NCI-H82 treated with DMSO at 0.1 percent for 48 hours (cell line): ENCODE data around the gene KIAA1328.
A peak's percentile ranks its signal among the peaks of the same experiment; 100 is the strongest.
"Not testable (repeated sequence)": the region's sequence is repeated elsewhere in the genome, so short reads cannot be mapped to it uniquely, and the experiment has no call there.

Experiments
- DNase-seq: peaks from one replicate; lab custom pipeline; 2025; ENCODE audit not compliant: unreplicated experiment; lab: John Stamatoyannopoulos, UW

KIAA1328 gene

GRCh38 chr18:37124516-37124915 is 295.6 kb downstream of the KIAA1328 start:
- DNase-seq = no peak

- DNase-seq = no peak
Observed at GRCh38 chr18:37135177-37135576, 306.2 kb downstream of the KIAA1328 start.

GRCh38 chr18:37138456-37138855 is 309.5 kb downstream of the KIAA1328 start:
- DNase-seq = no peak

- no peak for DNase-seq
Observed at GRCh38 chr18:37139876-37140275, 310.9 kb downstream of the KIAA1328 start.

- no peak for DNase-seq
Observed at GRCh38 chr18:37144921-37145320, 316.0 kb downstream of the KIAA1328 start.

- no peak for DNase-seq
Observed at GRCh38 chr18:37156330-37156942, 327.5 kb downstream of the KIAA1328 start.

- DNase-seq = no peak
Observed at GRCh38 chr18:37160038-37160820, 331.3 kb downstream of the KIAA1328 start.

- no peak for DNase-seq
Observed at GRCh38 chr18:37161491-37161890, 332.6 kb downstream of the KIAA1328 start.

GRCh38 chr18:37162551-37162950 is 333.6 kb downstream of the KIAA1328 start:
- no peak for DNase-seq

GRCh38 chr18:37163119-37163518 is 334.2 kb downstream of the KIAA1328 start:
- DNase-seq = no peak

GRCh38 chr18:37166491-37166890 is 337.6 kb downstream of the KIAA1328 start:
- no peak for DNase-seq

GRCh38 chr18:37166966-37167365 is 338.0 kb downstream of the KIAA1328 start:
- not testable (repeated sequence) for DNase-seq

- no peak for DNase-seq
Observed at GRCh38 chr18:37170984-37171383, 342.1 kb downstream of the KIAA1328 start.

- DNase-seq = no peak
Observed at GRCh38 chr18:37173384-37173783, 344.5 kb downstream of the KIAA1328 start.

- no peak for DNase-seq
Observed at GRCh38 chr18:37175727-37176620, 347.0 kb downstream of the KIAA1328 start.

- DNase-seq = no peak
Observed at GRCh38 chr18:37176621-37176934, 347.7 kb downstream of the KIAA1328 start.

- DNase-seq = peak; percentile 38
Observed at GRCh38 chr18:37179384-37179783, 350.5 kb downstream of the KIAA1328 start.

- no peak for DNase-seq
Observed at GRCh38 chr18:37180086-37180485, 351.2 kb downstream of the KIAA1328 start.

GRCh38 chr18:37182340-37183135 is 353.6 kb downstream of the KIAA1328 start:
- DNase-seq = no peak

GRCh38 chr18:37184209-37184868 is 355.4 kb downstream of the KIAA1328 start:
- DNase-seq = no peak
